Mucosa of stomach (tissue), 1 donor: ENCODE measurements around the gene CERS1.

ENCODE experiments used
- H3K27me3 ChIP-seq: one replicate; pipeline ENCODE4 v1.7.0; 2013; ENCODE audit warnings: mild to moderate bottlenecking, low read length; ENCODE audit not compliant: control insufficient read depth, insufficient read depth
- H3K36me3 ChIP-seq: one replicate; pipeline ENCODE4 v1.7.0; 2013; ENCODE audit warnings: low read length; ENCODE audit not compliant: control insufficient read depth, insufficient read depth
- H3K4me1 ChIP-seq: one replicate; pipeline ENCODE4 v1.7.0; 2013; ENCODE audit warnings: mild to moderate bottlenecking, low read length; ENCODE audit not compliant: control insufficient read depth, insufficient read depth
- H3K4me3 ChIP-seq: one replicate; pipeline ENCODE4 v1.7.0; 2013; ENCODE audit warnings: low read length
- H3K9ac ChIP-seq: one replicate; pipeline ENCODE4 v1.7.0; 2013; ENCODE audit warnings: mild to moderate bottlenecking, low read length, moderate library complexity
- H3K9me3 ChIP-seq: one replicate; pipeline ENCODE4 v1.7.0; 2013; ENCODE audit warnings: mild to moderate bottlenecking, low read length, moderate library complexity; ENCODE audit not compliant: control insufficient read depth
- donor health status: Pancreatic carcinoma.

Gene CERS1

GRCh38 chr19:18830488-18830887, 65.5 kb downstream of the CERS1 start:
- no peaks in the 10 kb centered on the region for H3K27me3 ChIP-seq
- no peak overlapping the region for H3K9ac ChIP-seq
- H3K9me3 ChIP-seq: peaks cover 6% of the 10 kb centered on the region
- H3K4me1 ChIP-seq: peaks cover 17% of the 10 kb centered on the region
- no peak overlapping the region for H3K4me3 ChIP-seq
- H3K36me3 ChIP-seq: no peaks in the 10 kb centered on the region

GRCh38 chr19:18828786-18829185, 67.2 kb downstream of the CERS1 start:
- H3K9ac ChIP-seq: no peak overlapping the region
- peaks cover under 1% of the 10 kb centered on the region for H3K4me1 ChIP-seq
- no peak overlapping the region for H3K4me3 ChIP-seq
- no peaks in the 10 kb centered on the region for H3K27me3 ChIP-seq
- H3K9me3 ChIP-seq: peaks cover 6% of the 10 kb centered on the region
- H3K36me3 ChIP-seq: no peaks in the 10 kb centered on the region
